AG04450 (cell line): Measurements from ENCODE around the gene INSYN2A. TPM values are rescaled to one million over a fixed set of nuclear protein-coding genes. Genes with fewer than 3 reads are reported as not detected.
A peak's percentile ranks its signal among the peaks of the same experiment; 100 is the strongest.

Experiments
- CTCF ChIA-PET: fragments of 300-600, 350-600 bp; formaldehyde crosslinking; extraction: SDS; loops from one replicate; lab custom pipeline; 2022; ENCODE audit warnings: antibody characterized with exemption, inconsistent platforms; lab: Charles Lee
- POLR2A ChIA-PET: fragments of 350-600 bp; formaldehyde crosslinking; extraction: SDS; loops from one replicate; lab custom pipeline; 2021; ENCODE audit warnings: antibody characterized with exemption, inconsistent platforms; lab: Yijun Ruan, JAX
- DNase-seq: peaks from one replicate; pipeline ENCODE4 v3.0.0-alpha.2; 2011; ENCODE audit warnings: low read depth, low spot score
- H3K27ac ChIP-seq: one replicate; pipeline ENCODE4 v1.5.1; 2012; ENCODE audit warnings: low read depth, low read length, control low read depth
- H3K27me3 ChIP-seq: one replicate; pipeline ENCODE4 v1.6.0; 2012; ENCODE audit warnings: low read length; ENCODE audit not compliant: control insufficient read depth, insufficient read depth
- H3K4me3 ChIP-seq: 2 replicates; pipeline ENCODE4 v1.5.1; 2011; ENCODE audit warnings: mild to moderate bottlenecking, low read depth, low read length, control low read depth
- H3K9me3 ChIP-seq: 2 replicates; pipeline ENCODE4 v1.5.1; 2012; ENCODE audit warnings: low read length; ENCODE audit not compliant: control insufficient read depth, insufficient read depth
- polyA plus RNA-seq: library from polyadenylated mRNA; depleted of rRNA; stranded (reverse); fragments of >200 nt; gene quantifications from 2 replicates; pipeline ENCODE4 v1.2.3, GENCODE V29; 2011
- TF ChIP-seq, protein P1 (sequence below): IDR thresholded peaks from 2 replicates; pipeline ENCODE4 v1.5.1; 2011; ENCODE audit warnings: low read depth, low read length, control low read depth, inconsistent platforms

Gene INSYN2A
- polyA plus RNA-seq, 1 experiment = 0.35 TPM

DNA sequence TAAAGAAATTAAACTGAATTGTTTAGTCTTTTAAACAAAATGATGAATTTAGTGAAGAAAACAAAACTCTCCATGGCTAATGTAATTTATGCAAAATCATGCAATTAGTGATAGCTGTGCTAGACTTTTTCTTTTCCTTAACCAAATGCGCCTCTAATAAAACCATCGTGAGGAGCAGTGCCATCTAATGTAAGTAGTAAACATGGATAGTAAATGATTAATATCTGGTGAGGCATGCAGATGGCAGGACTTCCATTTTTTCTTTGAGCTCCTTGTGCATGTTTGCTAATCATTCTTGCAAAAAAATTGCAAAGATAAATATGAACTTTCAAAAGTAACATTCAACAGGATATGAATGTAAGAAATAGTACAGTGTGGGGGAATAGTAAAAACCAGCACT lies 2.3 kb downstream of the INSYN2A start:
- no peak overlapping the region for H3K4me3 ChIP-seq
- no peaks in the 10 kb centered on the region for H3K9me3 ChIP-seq
- H3K27ac ChIP-seq = no peak overlapping the region
- DNase-seq = no peak
- POLR2A ChIA-PET = no interaction called here
- CTCF ChIA-PET = interaction anchor here (1.4 kb wide), 1 partner anchor 50 kb away, joined by 4 read pairs; no protein-coding TSS in a partner anchor
- TF ChIP-seq, protein P1, sequence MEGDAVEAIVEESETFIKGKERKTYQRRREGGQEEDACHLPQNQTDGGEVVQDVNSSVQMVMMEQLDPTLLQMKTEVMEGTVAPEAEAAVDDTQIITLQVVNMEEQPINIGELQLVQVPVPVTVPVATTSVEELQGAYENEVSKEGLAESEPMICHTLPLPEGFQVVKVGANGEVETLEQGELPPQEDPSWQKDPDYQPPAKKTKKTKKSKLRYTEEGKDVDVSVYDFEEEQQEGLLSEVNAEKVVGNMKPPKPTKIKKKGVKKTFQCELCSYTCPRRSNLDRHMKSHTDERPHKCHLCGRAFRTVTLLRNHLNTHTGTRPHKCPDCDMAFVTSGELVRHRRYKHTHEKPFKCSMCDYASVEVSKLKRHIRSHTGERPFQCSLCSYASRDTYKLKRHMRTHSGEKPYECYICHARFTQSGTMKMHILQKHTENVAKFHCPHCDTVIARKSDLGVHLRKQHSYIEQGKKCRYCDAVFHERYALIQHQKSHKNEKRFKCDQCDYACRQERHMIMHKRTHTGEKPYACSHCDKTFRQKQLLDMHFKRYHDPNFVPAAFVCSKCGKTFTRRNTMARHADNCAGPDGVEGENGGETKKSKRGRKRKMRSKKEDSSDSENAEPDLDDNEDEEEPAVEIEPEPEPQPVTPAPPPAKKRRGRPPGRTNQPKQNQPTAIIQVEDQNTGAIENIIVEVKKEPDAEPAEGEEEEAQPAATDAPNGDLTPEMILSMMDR = no peak
- H3K27me3 ChIP-seq = peaks cover 8% of the 10 kb centered on the region

DNA sequence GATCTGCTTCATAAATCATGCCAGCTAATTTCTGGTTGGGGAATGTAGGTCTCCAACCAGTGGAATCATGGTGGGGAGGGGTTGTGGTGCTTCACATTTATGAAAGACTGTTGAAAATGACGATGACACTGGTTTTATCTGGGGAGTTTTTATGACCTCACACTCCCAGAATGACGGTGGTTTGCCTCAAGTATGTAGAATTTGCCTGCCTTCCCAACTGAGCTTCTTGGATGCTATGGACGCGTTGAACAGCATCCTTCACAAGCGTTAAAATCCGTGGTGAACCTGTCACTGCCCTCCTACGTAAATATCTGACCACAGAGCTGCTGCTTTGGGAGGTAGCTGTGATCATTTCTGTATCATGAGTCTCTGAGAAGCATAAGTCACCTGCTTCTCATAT lies 3.3 kb downstream of the INSYN2A start:
- ChIA-PET POLR2A (no interaction called here), CTCF (interaction anchor here (1.4 kb wide), 1 partner anchor 51 kb away, joined by 4 read pairs; no protein-coding TSS in a partner anchor)
- H3K9me3 ChIP-seq = no peaks in the 10 kb centered on the region
- H3K27ac ChIP-seq = no peak overlapping the region
- H3K27me3 ChIP-seq = peaks cover 8% of the 10 kb centered on the region
- H3K4me3 ChIP-seq = no peak overlapping the region
- TF ChIP-seq, protein P1 = no peak
- peak; percentile 24 for DNase-seq

DNA sequence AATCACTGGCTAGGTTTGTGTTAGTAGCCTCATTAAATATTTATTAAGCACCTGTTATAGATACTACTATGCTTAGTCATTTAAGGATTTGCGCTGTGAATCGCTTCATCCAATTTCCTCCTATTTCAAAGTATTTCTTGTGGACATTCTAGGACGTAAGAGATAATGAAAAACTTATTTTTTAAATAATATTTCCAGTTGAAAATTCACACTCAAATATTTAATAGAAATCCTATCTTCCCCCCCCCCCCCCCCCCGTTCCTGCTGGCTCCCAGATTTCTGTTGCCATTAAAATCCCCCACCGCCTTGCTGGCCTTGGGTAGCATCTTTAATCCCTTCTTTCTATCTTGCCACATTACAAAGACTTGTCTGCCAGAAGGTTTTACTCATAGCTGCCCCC lies 6.0 kb downstream of the INSYN2A start:
- H3K27ac ChIP-seq = no peak overlapping the region
- POLR2A ChIA-PET = no interaction called here
- peaks cover 6% of the 10 kb centered on the region for H3K27me3 ChIP-seq
- DNase-seq = no peak
- no peaks in the 10 kb centered on the region for H3K9me3 ChIP-seq
- TF ChIP-seq, protein P1 = no peak
- CTCF ChIA-PET = no interaction called here
- H3K4me3 ChIP-seq = no peak overlapping the region

DNA sequence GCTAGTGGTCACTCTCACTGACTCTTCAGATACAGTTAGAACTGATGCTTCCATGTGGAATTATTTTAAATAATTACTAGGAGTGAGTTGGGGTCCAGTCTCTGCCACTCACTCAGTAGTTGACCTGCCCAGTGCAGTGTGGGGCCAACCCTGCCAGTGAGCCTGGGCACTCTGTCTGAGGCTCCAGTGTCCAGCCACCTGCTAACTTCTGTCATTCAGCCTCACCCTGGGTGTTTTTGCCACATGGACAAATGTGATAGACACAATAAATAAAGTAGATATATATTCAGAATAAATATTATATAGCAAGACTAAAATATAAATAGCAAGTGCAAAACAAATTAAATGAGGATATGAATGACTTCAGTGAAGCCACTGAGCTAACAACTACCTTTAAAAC lies 7.2 kb downstream of the INSYN2A start:
- DNase-seq = no peak
- POLR2A ChIA-PET = no interaction called here
- Histone ChIP-seq H3K27ac (no peak overlapping the region), H3K4me3 (no peak overlapping the region), H3K27me3 (no peaks in the 10 kb centered on the region), H3K9me3 (no peaks in the 10 kb centered on the region)
- CTCF ChIA-PET = no interaction called here
- TF ChIP-seq, protein P1 = no peak

DNA sequence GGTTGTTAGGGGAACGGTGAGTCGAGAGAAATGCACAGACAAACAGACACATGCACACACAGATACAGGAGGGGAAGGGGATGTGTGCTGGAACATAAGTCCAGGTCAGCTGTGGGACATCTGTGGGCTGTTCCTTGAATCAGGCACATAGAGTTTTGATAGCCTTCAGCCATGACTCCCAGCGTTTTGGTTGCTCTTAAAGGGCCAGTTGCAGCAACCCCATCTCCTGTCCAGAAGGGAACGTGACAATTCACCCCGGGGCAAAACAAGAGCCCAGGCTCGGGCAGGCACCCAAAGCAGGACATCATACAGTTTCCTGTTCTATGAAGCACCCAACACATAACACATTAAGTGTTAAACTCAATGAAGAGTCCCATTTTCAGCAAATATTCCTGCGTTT lies 9.6 kb downstream of the INSYN2A start:
- ChIA-PET POLR2A (no interaction called here), CTCF (interaction anchor here (0.6 kb wide), 1 partner anchor 685 kb away, joined by 3 read pairs; no protein-coding TSS in a partner anchor)
- Histone ChIP-seq H3K9me3 (no peaks in the 10 kb centered on the region), H3K4me3 (no peak overlapping the region), H3K27me3 (no peaks in the 10 kb centered on the region), H3K27ac (no peak overlapping the region)
- TF ChIP-seq, protein P1 = no peak
- no peak for DNase-seq
